ENCODE measurements around the gene CREBRF. TPM values are rescaled to one million over a fixed set of nuclear protein-coding genes. Genes with fewer than 3 reads are reported as not detected.
A peak's percentile ranks its signal among the peaks of the same experiment; 100 is the strongest.

CREBRF gene
- total and polyA plus RNA-seq, 9 of the 15 experiments (the other 6 are each of a cell fraction or from before 2014, with no cell fraction given), result 1.1 to 4.9 (median 2.9) TPM

DNA sequence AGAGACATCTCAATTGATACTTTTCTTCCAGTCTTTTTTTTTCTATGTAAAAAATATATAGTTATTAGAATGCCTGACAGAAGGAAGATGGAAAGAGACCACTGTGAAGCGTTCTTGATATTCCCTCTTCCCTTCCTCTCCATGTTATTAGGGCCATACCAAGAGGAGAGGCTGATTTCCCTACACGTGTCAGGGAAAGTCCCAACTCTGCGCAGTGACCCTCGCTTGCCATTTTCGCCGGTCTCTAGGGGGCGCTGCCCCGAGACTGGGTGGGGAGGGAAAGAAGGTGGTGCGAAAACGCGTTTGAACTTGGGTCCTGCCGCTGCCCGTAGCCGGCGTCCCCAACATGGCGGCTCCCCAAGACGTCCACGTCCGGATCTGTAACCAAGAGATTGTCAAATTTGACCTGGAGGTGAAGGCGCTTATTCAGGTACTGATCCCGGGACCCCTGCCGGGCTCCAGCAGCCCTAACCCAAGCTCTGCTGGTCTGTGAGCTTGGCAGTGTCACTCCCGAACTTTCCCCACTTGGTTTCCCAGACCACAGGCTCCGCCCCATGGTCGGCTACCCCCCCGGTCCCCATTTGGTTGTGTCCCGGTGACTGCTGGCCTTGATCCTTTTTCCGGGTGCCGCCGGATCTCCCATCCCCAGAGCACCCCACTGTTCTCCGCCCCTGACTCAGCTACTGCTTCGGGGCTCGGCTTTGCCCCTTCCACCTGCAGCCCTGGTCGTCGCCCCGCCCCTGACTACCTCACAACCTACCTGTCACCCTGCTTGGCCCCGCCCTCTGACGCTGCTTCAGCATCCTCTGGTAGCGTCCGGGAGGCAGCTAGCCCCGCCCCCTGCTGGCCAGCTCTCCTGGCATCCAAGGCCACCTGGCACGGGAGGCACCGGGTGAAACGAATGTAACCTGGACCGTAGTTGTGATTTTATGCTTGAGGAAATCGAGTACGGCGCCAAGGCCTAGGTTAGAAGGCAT is 88.3 kb downstream of the CREBRF start, which contains the start of gene BNIP1 (continued):
- no peak for TF ChIP-seq NR2C2 (CRISPR knock-in tag; IDR thresholded peaks at IDR 0.05)
- peak; percentile 64 for TF ChIP-seq NR2C2 (tag; IDR thresholded peaks at IDR 0.05)
- TF ChIP-seq ILK (tag; IDR thresholded peaks at IDR 0.05; ENCODE audit: borderline replicate concordance, low read depth), result no peak
- no peak for TF ChIP-seq ZMIZ1 (IDR thresholded peaks at IDR 0.05; ENCODE audit: low read depth in 2 of 2, low read length in 2 of 2)
- peak; percentile 87 for TF ChIP-seq NFRKB (IDR thresholded peaks at IDR 0.05; ENCODE audit: low read depth)
- no peak for TF ChIP-seq NCOA4 (IDR thresholded peaks at IDR 0.05; ENCODE audit: partially characterized antibody)
- TF ChIP-seq VEZF1 (CRISPR knock-in tag; IDR thresholded peaks at IDR 0.05), result peak; percentile 94
- peak; percentile 52 for TF ChIP-seq SMAD1 (IDR thresholded peaks at IDR 0.05; ENCODE audit: low read depth, low read length, partially characterized antibody)
- TF ChIP-seq ZC3H11A (IDR thresholded peaks at IDR 0.05; ENCODE audit: low read depth, low read length), result no peak
- peak; percentile 83 to 89 for TF ChIP-seq MNT (conservative IDR thresholded peaks at IDR 0.05)
- no peak for TF ChIP-seq HBP1 (CRISPR knock-in tag; IDR thresholded peaks at IDR 0.05)
- no peak for TF ChIP-seq ZNF655 (CRISPR knock-in tag; IDR thresholded peaks at IDR 0.05)
- peak; percentile 85 for TF ChIP-seq NBN (IDR thresholded peaks at IDR 0.05; ENCODE audit: low read depth)
